A673 (cell line): ENCODE results near the gene PDE9A.

ENCODE experiments used
- CTCF ChIP-seq: fragments of 300-800, 200-600 bp; sonication (generic); conservative IDR thresholded peaks from 2 replicates; pipeline ENCODE4 v1.5.1; 2017; ENCODE audit warnings: low read depth, mild to moderate bottlenecking, antibody characterized with exemption, low read length, moderate library complexity, mixed read lengths
- EZH2 ChIP-seq: fragments of 200-600 bp; sonication (generic); IDR thresholded peaks from 2 replicates; pipeline ENCODE4 v1.6.1; 2017; ENCODE audit warnings: borderline replicate concordance, low read depth, mild to moderate bottlenecking, mixed read lengths, antibody characterized with exemption, low read length; ENCODE audit not compliant: poor library complexity, severe bottlenecking

- TF ChIP-seq CTCF (no peak), EZH2 (no peak)
These were observed 35.9 kb upstream of the PDE9A start for GRCh38 chr21:42617486-42617885.
